GM15510 (cell line): ENCODE measurements around the gene GJD2.

Source experiments
- POLR2A ChIP-seq: IDR thresholded peaks from 3 replicates; pipeline ENCODE4 v1.6.1; 2011; ENCODE audit warnings: borderline replicate concordance; ENCODE audit not compliant: insufficient read length; ENCODE audit errors: extremely low read depth

Gene GJD2

GRCh38 chr15:34719695-34720094 is 35.1 kb downstream of the GJD2 start:
- TF ChIP-seq POLR2A, result no peak

DNA sequence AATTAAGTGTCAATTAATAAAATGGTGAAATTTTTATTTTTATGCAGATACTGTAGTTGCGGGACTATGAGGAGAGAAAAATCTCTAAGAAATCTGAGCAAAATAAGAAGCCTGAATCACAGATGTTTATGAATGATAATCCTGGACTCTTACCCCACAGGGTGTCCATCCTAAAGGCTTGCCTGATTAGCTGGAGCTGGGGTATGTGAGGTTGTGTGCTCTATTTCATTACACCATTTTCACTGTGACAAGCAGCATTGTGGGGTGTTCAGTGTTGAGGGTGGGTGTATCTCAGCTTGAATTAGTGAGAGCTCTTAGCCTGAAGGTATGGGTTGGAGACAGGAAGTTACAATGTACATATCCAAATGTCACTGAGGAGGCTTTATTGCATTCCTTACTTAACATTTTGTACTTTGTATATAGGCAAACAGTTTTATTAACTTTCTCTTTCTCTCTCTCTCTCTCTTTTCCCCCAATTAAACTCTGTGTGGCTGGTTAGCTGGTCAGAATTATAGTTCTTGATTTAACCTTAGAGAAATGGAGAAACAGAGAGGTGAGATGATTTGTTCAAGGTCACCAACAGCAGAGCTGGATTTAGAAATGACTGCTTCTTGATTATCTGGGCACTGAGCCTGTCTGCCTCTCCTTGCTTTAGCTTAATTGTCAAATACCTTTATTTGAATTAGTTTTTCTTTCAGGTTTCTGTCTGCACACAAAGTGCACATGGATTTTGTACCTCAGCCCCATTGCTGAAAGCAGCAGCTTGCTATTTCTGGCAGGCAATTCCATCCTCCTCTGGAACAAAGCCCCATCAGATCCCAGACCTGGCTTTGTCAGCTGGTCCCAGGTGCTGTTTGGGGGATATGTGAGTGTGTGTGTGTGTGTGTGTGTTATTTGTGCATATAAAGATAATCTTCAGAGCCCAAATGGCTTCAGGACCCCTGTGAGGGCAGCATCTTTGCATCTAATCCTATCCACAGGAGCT is 35.8 kb downstream of the GJD2 start:
- TF ChIP-seq POLR2A, result no peak

- no peak for TF ChIP-seq POLR2A
Observed at GRCh38 chr15:34717729-34718128, 37.1 kb downstream of the GJD2 start.

- TF ChIP-seq POLR2A, result no peak
Observed at GRCh38 chr15:34716111-34716510, 38.7 kb downstream of the GJD2 start.

DNA sequence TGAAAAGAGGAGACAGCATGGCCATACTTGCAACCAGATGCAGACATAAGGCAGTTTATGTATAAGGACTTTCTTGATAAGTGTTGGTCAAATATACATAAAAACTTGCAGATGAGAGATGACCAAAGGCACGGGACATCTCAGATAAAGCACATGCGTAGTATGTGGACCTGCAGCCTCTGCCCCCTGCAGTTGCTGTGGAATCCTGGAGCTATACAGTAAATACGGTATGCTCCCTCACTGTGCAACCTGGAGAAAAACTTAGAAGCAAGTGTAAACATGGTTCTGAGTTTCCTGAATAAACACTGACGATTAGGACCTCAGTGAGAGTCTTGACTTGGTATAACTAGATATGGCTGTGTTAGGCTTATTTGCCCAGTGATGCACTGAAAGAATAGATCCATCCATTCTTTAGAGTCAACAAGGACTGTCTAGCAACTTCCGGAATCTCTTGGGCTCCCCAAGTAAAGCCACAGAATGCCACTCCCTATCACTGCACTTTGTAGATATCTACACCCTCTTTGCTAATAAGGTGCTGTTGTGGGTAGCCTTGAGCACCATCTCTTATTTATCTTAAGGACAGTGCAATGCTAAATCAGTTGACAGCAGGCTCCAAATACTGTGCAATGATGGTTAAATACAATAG is 40.2 kb downstream of the GJD2 start:
- TF ChIP-seq POLR2A, result no peak

DNA sequence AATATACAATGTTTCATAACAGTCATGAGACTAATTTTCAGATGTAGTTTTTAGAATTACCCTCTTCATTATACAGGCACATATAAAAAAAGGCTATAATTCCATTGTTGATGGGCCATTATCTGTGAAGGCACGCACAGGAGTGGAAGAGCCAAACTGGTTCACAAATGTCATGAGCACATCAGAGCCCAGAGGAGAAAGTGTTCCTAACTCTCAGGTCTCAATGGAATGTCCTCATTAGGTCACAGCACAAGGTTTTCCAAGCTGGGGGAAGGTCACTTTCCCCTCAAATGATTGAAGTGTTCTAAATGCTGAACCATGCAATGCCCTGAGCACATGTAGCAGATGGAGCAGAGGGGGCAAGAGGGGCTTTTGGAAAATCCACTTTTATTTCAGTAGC is 41.2 kb downstream of the GJD2 start:
- no peak for TF ChIP-seq POLR2A

DNA sequence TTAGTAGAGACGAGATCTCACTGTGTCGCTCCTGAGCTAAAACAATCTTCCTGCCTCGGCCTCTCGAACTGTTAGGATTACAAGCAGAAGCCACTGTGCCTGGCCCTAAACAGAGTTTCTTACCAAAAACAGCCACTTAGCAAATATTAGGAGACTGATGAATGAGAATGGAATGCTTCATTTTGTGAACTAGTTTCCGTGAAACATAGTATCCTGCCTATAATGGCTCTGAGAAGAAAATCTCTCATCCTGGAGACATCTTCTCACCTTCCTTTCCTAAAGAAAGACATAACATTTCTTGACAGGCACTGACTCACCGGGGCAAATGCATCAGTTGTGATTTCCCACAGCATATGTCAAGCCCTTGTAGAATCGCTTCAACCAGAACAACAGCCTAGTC is 44.9 kb downstream of the GJD2 start:
- TF ChIP-seq POLR2A, result no peak

DNA sequence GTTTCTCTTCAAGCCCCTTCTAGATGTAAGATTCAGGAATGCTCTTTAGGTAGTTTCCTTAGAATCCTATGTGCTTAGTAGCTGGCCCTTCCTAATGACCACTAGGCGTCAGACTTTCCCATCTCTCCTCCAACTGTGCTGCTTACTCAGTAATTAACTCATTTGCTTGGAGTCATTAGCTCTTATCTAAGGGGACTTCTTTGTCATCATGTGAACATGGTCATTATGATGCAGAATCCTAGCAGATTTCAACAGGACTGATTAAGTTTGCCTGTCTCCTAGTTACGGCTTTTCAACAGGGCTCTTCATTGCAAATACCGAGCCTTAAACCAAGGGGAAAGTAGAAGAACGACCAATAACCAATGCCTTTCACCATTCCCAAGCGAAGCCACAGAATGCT is 46.4 kb downstream of the GJD2 start:
- no peak for TF ChIP-seq POLR2A

DNA sequence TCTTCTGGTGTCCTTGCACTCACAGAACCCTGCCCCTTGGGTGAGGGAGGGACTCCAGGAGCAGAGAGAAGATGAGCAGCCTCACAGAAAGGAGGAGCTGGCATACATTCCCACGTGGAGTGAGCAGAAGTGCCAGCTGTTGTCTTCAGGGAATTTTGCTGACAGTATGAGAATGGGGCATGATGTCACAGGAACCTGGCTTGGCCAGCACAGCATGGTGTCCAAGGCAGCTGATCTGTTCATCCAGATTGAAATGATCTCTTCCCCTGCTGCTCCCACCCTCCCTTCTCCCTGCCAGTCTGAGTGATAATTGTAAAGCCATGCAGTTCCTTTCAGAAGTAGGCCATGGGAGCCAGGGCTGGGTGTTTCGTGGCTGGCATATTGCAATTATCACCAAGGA is 53.3 kb downstream of the GJD2 start:
- no peak for TF ChIP-seq POLR2A
